ENCODE results near the gene RNASE12. TPM values are rescaled to one million over a fixed set of nuclear protein-coding genes. Genes with fewer than 3 reads are reported as not detected.

The RNASE12 gene
- total and polyA plus RNA-seq, 9 of the 15 experiments (the other 6 are each of a cell fraction or from before 2014, with no cell fraction given) = 0.24 TPM; not detected in 8

DNA sequence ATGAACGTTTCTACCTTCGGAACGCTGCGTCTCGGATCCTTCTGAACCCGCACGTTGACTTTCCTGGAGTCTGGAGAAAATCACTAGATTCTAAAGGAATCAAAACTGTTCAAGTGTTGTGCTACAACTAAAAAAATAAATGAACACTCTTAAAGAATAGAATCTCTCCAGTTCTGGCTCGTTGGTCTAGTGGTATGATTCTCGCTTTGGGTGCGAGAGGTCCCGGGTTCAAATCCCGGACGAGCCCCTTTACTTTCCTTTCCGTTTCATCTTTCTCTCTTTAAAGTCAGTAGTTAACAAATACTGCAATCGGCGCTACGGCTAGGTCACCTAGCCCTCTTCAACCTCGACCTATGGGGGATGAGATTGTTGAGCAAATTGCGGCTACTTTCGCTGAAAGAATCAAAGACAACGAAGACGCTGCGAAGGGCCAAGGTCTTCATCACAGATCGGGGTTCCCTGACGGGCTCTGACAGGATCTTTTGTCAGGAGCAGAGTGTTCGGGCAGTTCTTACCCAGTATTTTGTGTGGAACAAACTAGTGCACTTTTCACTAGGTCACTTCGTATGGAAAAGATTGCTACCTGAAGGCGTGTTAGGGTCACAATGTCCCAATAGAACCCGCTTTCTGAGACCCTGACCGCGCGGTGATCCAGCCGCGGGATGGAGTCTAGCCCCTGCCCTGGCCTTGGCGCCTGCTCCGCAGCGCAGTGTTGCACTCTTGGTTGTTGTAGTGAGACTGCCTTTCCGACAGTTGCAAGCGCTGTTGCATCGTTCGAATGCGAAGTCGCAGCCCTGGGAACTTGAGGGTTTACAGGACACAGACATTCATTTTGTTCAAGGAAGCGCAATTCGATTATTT lies 41.9 kb upstream of the RNASE12 start (continued):
- TF ChIP-seq ZNF384 (IDR thresholded peaks at IDR 0.05; ENCODE audit: low read depth, low read length) (no peak), FOXK2 (conservative IDR thresholded peaks at IDR 0.05 in 1 of 2, IDR thresholded peaks at IDR 0.05 in 1 of 2; ENCODE audit: low read depth in 2 of 2) (0 out of 4 replicates have a peak, but pooled peaks of 1 of the 2 experiments have one; percentile 45), TARDBP (IDR thresholded peaks at IDR 0.05) (no peak), SMARCA4 (IDR thresholded peaks at IDR 0.05) (no peak), HMG20A (CRISPR knock-in tag; conservative IDR thresholded peaks at IDR 0.05) (no peak), GTF2E2 (tag; IDR thresholded peaks at IDR 0.05) (no peak), ZNF324 (CRISPR knock-in tag; IDR thresholded peaks at IDR 0.05) (no peak), LEF1 (IDR thresholded peaks at IDR 0.05) (no peak), WHSC1 (IDR thresholded peaks at IDR 0.05; ENCODE audit: low read length) (no peak)
- TF ChIP-seq, protein P1, sequence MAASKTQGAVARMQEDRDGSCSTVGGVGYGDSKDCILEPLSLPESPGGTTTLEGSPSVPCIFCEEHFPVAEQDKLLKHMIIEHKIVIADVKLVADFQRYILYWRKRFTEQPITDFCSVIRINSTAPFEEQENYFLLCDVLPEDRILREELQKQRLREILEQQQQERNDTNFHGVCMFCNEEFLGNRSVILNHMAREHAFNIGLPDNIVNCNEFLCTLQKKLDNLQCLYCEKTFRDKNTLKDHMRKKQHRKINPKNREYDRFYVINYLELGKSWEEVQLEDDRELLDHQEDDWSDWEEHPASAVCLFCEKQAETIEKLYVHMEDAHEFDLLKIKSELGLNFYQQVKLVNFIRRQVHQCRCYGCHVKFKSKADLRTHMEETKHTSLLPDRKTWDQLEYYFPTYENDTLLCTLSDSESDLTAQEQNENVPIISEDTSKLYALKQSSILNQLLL (CRISPR knock-in tag; IDR thresholded peaks at IDR 0.05; ENCODE audit: borderline replicate concordance) = no peak
- TF ChIP-seq, protein P2, sequence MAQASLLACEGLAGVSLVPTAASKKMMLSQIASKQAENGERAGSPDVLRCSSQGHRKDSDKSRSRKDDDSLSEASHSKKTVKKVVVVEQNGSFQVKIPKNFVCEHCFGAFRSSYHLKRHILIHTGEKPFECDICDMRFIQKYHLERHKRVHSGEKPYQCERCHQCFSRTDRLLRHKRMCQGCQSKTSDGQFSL (CRISPR knock-in tag; IDR thresholded peaks at IDR 0.05) = no peak
- TF ChIP-seq, protein P2 (tag; IDR thresholded peaks at IDR 0.05) = no peak
- TF ChIP-seq, protein P3, sequence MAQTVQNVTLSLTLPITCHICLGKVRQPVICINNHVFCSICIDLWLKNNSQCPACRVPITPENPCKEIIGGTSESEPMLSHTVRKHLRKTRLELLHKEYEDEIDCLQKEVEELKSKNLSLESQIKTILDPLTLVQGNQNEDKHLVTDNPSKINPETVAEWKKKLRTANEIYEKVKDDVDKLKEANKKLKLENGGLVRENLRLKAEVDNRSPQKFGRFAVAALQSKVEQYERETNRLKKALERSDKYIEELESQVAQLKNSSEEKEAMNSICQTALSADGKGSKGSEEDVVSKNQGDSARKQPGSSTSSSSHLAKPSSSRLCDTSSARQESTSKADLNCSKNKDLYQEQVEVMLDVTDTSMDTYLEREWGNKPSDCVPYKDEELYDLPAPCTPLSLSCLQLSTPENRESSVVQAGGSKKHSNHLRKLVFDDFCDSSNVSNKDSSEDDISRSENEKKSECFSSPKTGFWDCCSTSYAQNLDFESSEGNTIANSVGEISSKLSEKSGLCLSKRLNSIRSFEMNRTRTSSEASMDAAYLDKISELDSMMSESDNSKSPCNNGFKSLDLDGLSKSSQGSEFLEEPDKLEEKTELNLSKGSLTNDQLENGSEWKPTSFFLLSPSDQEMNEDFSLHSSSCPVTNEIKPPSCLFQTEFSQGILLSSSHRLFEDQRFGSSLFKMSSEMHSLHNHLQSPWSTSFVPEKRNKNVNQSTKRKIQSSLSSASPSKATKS (CRISPR knock-in tag; IDR thresholded peaks at IDR 0.05) = no peak
- TF ChIP-seq, protein P4, sequence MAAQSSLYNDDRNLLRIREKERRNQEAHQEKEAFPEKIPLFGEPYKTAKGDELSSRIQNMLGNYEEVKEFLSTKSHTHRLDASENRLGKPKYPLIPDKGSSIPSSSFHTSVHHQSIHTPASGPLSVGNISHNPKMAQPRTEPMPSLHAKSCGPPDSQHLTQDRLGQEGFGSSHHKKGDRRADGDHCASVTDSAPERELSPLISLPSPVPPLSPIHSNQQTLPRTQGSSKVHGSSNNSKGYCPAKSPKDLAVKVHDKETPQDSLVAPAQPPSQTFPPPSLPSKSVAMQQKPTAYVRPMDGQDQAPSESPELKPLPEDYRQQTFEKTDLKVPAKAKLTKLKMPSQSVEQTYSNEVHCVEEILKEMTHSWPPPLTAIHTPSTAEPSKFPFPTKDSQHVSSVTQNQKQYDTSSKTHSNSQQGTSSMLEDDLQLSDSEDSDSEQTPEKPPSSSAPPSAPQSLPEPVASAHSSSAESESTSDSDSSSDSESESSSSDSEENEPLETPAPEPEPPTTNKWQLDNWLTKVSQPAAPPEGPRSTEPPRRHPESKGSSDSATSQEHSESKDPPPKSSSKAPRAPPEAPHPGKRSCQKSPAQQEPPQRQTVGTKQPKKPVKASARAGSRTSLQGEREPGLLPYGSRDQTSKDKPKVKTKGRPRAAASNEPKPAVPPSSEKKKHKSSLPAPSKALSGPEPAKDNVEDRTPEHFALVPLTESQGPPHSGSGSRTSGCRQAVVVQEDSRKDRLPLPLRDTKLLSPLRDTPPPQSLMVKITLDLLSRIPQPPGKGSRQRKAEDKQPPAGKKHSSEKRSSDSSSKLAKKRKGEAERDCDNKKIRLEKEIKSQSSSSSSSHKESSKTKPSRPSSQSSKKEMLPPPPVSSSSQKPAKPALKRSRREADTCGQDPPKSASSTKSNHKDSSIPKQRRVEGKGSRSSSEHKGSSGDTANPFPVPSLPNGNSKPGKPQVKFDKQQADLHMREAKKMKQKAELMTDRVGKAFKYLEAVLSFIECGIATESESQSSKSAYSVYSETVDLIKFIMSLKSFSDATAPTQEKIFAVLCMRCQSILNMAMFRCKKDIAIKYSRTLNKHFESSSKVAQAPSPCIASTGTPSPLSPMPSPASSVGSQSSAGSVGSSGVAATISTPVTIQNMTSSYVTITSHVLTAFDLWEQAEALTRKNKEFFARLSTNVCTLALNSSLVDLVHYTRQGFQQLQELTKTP (IDR thresholded peaks at IDR 0.05; ENCODE audit: low read depth in 1 of 2, partially characterized antibody in 2 of 2) = peak in 1 of 2 experiments; percentile 58
- TF ChIP-seq, protein P5, sequence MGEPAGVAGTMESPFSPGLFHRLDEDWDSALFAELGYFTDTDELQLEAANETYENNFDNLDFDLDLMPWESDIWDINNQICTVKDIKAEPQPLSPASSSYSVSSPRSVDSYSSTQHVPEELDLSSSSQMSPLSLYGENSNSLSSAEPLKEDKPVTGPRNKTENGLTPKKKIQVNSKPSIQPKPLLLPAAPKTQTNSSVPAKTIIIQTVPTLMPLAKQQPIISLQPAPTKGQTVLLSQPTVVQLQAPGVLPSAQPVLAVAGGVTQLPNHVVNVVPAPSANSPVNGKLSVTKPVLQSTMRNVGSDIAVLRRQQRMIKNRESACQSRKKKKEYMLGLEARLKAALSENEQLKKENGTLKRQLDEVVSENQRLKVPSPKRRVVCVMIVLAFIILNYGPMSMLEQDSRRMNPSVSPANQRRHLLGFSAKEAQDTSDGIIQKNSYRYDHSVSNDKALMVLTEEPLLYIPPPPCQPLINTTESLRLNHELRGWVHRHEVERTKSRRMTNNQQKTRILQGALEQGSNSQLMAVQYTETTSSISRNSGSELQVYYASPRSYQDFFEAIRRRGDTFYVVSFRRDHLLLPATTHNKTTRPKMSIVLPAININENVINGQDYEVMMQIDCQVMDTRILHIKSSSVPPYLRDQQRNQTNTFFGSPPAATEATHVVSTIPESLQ (CRISPR knock-in tag; IDR thresholded peaks at IDR 0.05) = no peak

Data from K562 (cell line).